ENCODE results near the gene TP53TG5. TPM values are rescaled to one million over a fixed set of nuclear protein-coding genes. Genes with fewer than 3 reads are reported as not detected.
A peak's percentile ranks its signal among the peaks of the same experiment; 100 is the strongest.
"Not testable (repeated sequence)": the region's sequence is repeated elsewhere in the genome, so short reads cannot be mapped to it uniquely, and the experiment has no call there.

TP53TG5 gene
- total RNA-seq, 2 experiments from 2014 or later, result not detected

DNA sequence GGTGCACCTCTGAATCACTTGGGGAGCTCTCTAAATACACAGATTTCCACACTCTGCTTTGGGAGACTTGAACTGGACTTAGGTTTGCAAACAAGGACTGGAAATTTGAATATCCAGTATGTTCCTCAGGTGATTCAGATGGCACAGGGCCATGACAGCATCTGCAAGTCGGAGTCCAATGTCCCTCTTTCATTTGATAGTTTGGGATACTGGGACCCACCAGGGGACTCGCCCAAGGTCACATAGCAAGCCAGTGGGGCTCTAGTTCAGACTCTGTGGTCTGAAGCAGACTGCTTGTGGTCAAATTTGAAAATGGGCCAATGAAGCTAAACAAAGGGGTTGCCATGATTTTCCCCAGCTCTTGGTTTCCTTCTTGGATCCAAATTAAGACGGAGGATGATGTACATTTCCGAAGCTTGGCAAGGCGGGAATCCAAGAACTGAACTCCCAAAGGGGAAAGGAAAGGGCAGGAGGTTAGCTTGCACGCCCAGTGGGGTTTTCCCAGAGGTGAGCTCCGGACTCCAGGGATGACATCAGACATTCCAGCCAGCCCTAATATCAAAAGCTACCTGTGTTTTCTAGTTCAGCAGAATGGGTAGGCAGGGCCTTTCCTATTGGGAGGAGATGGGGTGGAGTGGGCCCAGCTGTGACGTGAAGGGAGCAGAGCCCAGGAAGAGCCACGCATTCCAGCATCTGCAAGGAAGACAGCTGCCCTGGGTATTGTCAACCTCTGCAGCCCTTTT is 18.5 kb downstream of the TP53TG5 start:
- Mint-ChIP-seq H3K36me3 (ENCODE audit: low read depth) (peaks cover 5% of the 10 kb centered on the region), H3K4me3 (no peak overlapping the region), H3K27ac (no peak overlapping the region), H3K9me3 (no peaks in the 10 kb centered on the region), H3K27me3 (no peaks in the 10 kb centered on the region), H3K4me1 (peaks cover 70% of the 10 kb centered on the region)
- CTCF ChIA-PET, result interaction anchor here (0.6 to 8.2 kb wide), 8 partner anchors 14 to 595 kb away, joined by 3 to 156 read pairs (median 5); no protein-coding TSS in a partner anchor
- no peak for DNase-seq
- POLR2A ChIA-PET, result interaction anchor here (0.8 to 7.3 kb wide), 4 partner anchors 11 to 85 kb away, joined by 3 to 63 read pairs (median 4); partner anchors contain the start of gene SDC4

DNA sequence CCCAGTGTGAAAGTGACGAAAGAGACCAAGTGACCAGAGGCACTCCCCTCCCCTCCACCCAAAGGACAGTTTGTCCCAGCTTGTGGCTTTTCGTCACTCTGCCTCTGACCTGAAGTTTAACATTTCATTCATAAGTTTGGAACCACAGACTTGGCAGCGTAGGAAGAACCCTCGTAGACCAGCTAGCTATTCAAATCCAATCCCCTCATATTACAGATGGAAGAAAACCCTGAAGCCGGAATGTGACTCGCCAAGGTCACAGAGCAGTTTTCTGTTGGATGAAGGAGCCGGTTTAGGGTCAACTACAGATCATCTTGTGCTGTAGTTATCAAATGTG is 19.1 kb downstream of the TP53TG5 start:
- H3K27ac Mint-ChIP-seq, result no peak overlapping the region
- ChIA-PET CTCF (interaction anchor here (0.6 to 8.2 kb wide), 7 partner anchors 14 to 595 kb away, joined by 3 to 156 read pairs (median 5); no protein-coding TSS in a partner anchor), POLR2A (interaction anchor here (0.6 to 7.3 kb wide), 5 partner anchors 11 to 86 kb away, joined by 3 to 63 read pairs (median 3); partner anchors contain the start of gene SDC4)
- DNase-seq, result no peak
- no peaks in the 10 kb centered on the region for H3K27me3 Mint-ChIP-seq
- no peak overlapping the region for H3K4me3 Mint-ChIP-seq
- peaks cover 73% of the 10 kb centered on the region for H3K4me1 Mint-ChIP-seq
- peaks cover 4% of the 10 kb centered on the region for H3K36me3 Mint-ChIP-seq (ENCODE audit: low read depth)
- no peaks in the 10 kb centered on the region for H3K9me3 Mint-ChIP-seq

DNA sequence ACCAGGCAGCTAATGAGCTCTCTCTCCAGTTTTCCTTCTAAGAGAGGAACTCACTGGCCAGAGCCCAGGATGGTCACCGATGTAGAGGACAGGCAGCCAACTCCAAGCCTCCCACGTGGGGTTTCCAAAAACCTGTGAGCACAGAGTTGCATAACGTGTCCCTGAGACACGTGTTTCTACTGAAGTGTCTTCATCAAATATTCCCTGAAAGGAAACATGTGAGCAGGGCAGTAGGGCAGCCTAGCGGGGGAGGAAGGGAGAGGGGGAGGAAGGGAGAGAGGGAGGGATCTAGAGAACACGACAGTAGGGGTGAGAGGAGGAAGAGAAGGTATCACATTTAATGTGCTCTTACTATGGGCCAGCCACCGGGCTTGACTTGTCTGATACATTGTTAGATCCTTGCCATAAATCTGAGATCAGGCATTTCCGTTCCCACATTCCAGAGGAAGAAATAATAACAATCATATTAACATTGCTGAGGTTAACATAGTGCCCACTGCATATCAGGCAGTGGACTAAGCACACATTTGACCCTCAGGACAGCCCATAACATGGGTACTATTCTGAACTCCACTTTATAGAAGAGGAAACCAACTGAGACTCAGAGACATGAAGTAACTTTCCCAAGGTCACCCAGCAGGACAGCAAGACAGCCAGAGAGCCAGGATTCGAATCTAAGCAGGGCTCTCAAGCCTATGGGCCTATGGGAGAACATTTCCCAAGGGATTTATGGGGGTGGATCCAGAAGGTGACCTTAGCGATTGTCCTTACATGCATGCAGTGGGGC is 19.6 kb downstream of the TP53TG5 start:
- Mint-ChIP-seq H3K36me3 (ENCODE audit: low read depth) (no peaks in the 10 kb centered on the region), H3K9me3 (no peaks in the 10 kb centered on the region), H3K27ac (no peak overlapping the region), H3K27me3 (no peaks in the 10 kb centered on the region), H3K4me1 (peaks cover 73% of the 10 kb centered on the region), H3K4me3 (no peak overlapping the region)
- POLR2A ChIA-PET, result interaction anchor here (0.6 to 7.3 kb wide), 4 partner anchors 10 to 79 kb away, joined by 3 to 63 read pairs (median 14); partner anchors contain the start of gene SDC4
- no peak for DNase-seq
- CTCF ChIA-PET, result interaction anchor here (1.0 to 8.2 kb wide), 7 partner anchors 15 to 412 kb away, joined by 3 to 156 read pairs (median 7); no protein-coding TSS in a partner anchor

DNA sequence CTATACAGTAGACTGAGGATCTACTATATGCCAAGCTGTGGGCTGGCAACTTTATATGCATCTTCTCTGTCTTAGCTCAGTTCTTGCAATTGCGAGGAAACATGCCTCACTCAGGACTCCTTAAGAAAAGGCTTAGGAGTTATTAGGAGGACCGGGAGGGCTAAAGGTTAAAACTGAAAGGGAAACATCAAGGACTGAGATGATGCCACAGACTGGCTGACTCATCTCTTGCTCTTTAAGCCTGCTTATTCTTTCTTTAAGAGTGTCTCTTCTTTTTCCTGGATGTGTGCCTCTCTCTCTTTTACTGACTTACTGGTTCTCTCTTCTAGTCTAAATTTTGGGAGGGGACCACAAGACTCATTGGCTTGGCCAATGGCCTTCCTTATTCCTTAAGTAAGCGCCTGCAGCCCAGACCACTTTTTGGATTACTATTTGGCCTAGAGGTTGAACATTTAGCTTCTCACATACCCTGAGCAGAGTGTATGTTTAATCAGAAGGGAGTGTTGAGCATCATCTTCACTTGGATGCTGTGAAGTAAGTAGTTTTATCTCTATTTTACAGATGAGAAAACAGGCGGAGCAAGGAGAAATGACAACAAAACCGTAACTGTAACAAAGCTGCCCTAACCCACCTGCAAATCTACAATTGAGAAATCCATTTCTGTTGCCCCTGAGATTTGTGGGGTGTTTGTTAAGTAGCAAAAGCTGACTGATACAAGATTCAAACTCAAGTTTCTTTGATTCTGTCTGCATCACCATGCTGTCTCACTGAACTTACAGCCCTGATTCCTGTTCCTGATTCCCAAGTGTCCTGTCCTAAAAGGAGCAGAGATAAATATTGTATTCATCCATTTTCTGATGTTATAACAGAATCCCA is 22.7 kb downstream of the TP53TG5 start:
- no peaks in the 10 kb centered on the region for H3K9me3 Mint-ChIP-seq
- peak overlapping the region; percentile 38 for H3K4me3 Mint-ChIP-seq
- H3K27me3 Mint-ChIP-seq, result no peaks in the 10 kb centered on the region
- CTCF ChIA-PET, result interaction anchor here (0.8 to 3.7 kb wide), 10 partner anchors 8 to 415 kb away, joined by 3 to 19 read pairs (median 4); partner anchors contain the start of gene SYS1
- no peaks in the 10 kb centered on the region for H3K36me3 Mint-ChIP-seq (ENCODE audit: low read depth)
- H3K27ac Mint-ChIP-seq, result peak overlapping the region; percentile 91
- POLR2A ChIA-PET, result interaction anchor here (0.6 to 1.6 kb wide), 5 partner anchors 9 to 1197 kb away, joined by 3 to 7 read pairs (median 4); no protein-coding TSS in a partner anchor
- DNase-seq, result peak; percentile 35
- H3K4me1 Mint-ChIP-seq, result peaks cover 64% of the 10 kb centered on the region

DNA sequence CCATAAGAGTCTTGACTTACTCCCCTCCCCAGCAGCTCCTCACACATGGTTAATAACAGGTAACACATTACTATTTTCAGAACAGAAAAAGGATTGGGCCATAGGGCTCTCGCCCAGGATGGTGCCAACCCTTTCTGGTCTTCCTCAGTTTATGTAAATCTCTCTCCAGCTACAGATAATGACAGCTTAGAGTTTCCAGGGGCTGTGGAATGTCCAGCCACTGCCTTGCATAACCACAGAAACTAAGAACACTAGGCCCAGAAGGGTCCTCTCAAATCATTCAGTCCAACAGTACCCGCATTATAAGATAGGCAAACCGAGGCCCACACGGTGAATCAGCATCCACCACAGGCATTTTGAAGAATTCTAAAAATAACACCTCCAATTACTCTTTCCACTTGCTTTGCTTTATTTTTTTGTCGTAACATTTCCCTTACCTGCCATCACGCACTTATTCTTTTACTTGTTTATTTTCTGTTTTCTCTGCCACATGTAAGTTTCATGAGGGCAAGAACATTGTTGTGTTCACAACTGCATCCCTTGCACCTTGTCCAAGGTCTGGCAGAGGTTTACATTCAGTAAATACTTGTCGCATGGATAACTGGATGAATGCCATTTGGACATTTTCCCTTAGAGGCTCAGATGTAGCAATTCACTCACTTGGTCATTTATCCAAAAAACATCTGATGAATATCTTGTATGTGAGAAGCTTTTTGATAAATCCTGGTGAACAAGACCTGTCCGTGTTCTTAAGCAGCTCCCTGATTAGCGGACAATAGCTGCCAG is 23.5 kb downstream of the TP53TG5 start:
- POLR2A ChIA-PET, result interaction anchor here (0.6 to 1.6 kb wide), 6 partner anchors 8 to 1197 kb away, joined by 3 to 7 read pairs (median 4); partner anchors contain the start of gene SYS1
- Mint-ChIP-seq H3K36me3 (ENCODE audit: low read depth) (no peaks in the 10 kb centered on the region), H3K9me3 (no peaks in the 10 kb centered on the region), H3K4me3 (peak overlapping the region; percentile 46), H3K27me3 (no peaks in the 10 kb centered on the region), H3K27ac (peak overlapping the region; percentile 91), H3K4me1 (peaks cover 67% of the 10 kb centered on the region)
- no peak for DNase-seq
- CTCF ChIA-PET, result interaction anchor here (0.5 to 3.7 kb wide), 11 partner anchors 7 to 545 kb away, joined by 3 to 19 read pairs (median 4); partner anchors contain the start of gene SYS1

DNA sequence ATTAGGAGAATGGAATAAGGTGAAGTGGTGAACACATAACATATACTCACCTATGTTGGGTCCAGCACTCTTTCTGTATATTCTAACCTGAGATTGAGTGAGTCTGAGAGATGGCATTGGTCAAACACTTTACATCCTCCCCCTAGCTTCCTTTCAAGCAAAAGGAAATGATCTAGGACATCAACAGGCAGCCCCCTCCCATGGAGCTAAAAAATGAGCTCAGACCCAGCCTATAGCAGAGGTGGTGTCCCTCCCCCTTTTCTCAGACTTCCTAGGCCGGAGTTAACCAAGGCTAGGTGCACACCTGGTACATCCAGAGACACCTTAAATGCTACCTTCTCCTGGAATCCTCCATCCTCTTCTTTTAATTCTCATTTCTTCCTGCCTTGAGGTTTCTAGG is 24.4 kb downstream of the TP53TG5 start:
- ChIA-PET CTCF (interaction anchor here (0.9 to 2.8 kb wide), 3 partner anchors 9 to 83 kb away, joined by 3 to 11 read pairs (median 9); partner anchors contain the start of gene SYS1), POLR2A (interaction anchor here (0.7 to 1.2 kb wide), 3 partner anchors 9 to 83 kb away, joined by 3 read pairs; partner anchors contain the start of gene SYS1)
- Mint-ChIP-seq H3K27ac (no peak overlapping the region), H3K4me1 (peaks cover 60% of the 10 kb centered on the region), H3K27me3 (no peaks in the 10 kb centered on the region), H3K9me3 (no peaks in the 10 kb centered on the region), H3K4me3 (no peak overlapping the region), H3K36me3 (ENCODE audit: low read depth) (no peaks in the 10 kb centered on the region)
- no peak for DNase-seq

DNA sequence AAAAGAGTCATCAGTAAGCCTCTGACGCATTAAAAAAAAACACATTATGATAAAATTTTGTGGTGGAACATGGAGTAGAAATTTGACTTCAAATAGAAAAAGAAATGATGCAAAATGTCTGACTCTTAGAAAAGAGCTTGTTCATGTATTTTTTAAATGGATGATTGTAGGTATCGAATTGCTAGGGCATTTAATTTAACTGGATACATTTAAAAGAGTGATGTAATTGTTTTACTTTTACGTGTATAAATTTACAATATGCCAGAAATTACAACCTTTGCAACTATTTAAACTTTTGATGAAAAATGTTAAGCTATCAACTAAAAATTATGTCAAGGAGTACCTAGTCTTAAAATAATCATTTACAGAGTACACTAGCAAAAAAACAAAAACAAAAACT is 25.4 kb downstream of the TP53TG5 start:
- Mint-ChIP-seq H3K27ac (no peak overlapping the region), H3K4me1 (peaks cover 54% of the 10 kb centered on the region), H3K36me3 (ENCODE audit: low read depth) (no peaks in the 10 kb centered on the region), H3K27me3 (no peaks in the 10 kb centered on the region), H3K9me3 (no peaks in the 10 kb centered on the region), H3K4me3 (no peak overlapping the region)
- no peak for DNase-seq
- POLR2A ChIA-PET, result interaction anchor here (0.7 to 1.1 kb wide), 2 partner anchors 17 to 84 kb away, joined by 3 read pairs; no protein-coding TSS in a partner anchor
- CTCF ChIA-PET, result interaction anchor here (1.0 to 2.8 kb wide), 7 partner anchors 8 to 101 kb away, joined by 4 to 11 read pairs (median 6); partner anchors contain the start of gene SYS1

DNA sequence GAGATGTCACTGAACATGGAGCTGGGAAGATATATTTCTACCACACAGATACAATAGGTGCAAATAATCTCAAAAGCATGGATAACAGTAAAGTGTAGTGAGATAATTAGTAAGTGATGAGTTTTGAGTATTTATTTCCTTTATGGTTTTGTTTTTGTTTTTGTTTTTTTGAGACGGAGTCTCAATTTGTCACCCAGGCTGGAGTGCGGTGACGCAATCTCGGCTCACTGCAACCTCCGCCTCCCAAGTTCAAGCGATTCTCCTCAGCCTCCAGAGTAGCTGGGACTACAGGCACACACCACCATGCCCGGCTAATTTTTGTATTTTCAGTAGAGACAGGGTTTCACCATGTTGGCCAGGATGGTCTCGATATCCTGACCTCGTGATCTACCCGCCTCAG is 27.3 kb downstream of the TP53TG5 start:
- CTCF ChIA-PET, result interaction anchor here (1.0 to 1.5 kb wide), 5 partner anchors 10 to 86 kb away, joined by 3 to 11 read pairs (median 4); partner anchors contain the start of gene SYS1

DNA sequence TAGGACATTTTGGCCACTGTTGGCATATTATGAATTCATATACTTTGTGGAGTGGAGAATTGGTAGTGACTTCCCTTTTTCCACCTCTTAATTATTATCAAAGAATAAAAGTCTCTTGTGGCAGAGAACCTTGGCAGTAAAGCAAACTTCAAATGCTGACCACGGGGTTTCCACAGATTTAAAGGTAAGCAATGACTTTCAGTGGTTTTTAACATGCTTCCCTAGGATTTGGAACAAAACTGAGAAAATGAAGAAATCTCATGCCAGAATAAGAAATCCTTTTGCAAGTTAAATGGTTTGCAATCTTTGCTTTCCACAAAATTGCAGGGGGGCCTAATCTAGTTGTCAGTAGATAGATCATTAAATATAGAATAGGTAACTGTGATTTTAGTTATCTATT is 27.9 kb downstream of the TP53TG5 start:
- Mint-ChIP-seq H3K36me3 (ENCODE audit: low read depth) (no peaks in the 10 kb centered on the region), H3K9me3 (no peaks in the 10 kb centered on the region), H3K27ac (no peak overlapping the region), H3K4me3 (no peak overlapping the region), H3K4me1 (peaks cover 54% of the 10 kb centered on the region), H3K27me3 (no peaks in the 10 kb centered on the region)
- ChIA-PET CTCF (interaction anchor here (1.3 to 1.5 kb wide), 2 partner anchors 13 to 87 kb away, joined by 3 to 11 read pairs; partner anchors contain the start of gene SYS1), POLR2A (interaction anchor here (1.3 kb wide), 1 partner anchor 12 kb away, joined by 4 read pairs; the partner anchor contains the start of gene SYS1)
- no peak for DNase-seq

More for the DNA sequence above, 27.3 kb downstream of the TP53TG5 start:
- H3K36me3 Mint-ChIP-seq (ENCODE audit: low read depth); DNase-seq; H3K27me3 Mint-ChIP-seq; H3K27ac Mint-ChIP-seq; H3K4me3 Mint-ChIP-seq; H3K9me3 Mint-ChIP-seq: not testable (repeated sequence)
- H3K4me1 Mint-ChIP-seq, result peaks cover 54% of the 10 kb centered on the region
- POLR2A ChIA-PET, result interaction anchor here (0.6 to 1.3 kb wide), 2 partner anchors 12 to 31 kb away, joined by 3 to 4 read pairs; partner anchors contain the start of gene SYS1

DNA sequence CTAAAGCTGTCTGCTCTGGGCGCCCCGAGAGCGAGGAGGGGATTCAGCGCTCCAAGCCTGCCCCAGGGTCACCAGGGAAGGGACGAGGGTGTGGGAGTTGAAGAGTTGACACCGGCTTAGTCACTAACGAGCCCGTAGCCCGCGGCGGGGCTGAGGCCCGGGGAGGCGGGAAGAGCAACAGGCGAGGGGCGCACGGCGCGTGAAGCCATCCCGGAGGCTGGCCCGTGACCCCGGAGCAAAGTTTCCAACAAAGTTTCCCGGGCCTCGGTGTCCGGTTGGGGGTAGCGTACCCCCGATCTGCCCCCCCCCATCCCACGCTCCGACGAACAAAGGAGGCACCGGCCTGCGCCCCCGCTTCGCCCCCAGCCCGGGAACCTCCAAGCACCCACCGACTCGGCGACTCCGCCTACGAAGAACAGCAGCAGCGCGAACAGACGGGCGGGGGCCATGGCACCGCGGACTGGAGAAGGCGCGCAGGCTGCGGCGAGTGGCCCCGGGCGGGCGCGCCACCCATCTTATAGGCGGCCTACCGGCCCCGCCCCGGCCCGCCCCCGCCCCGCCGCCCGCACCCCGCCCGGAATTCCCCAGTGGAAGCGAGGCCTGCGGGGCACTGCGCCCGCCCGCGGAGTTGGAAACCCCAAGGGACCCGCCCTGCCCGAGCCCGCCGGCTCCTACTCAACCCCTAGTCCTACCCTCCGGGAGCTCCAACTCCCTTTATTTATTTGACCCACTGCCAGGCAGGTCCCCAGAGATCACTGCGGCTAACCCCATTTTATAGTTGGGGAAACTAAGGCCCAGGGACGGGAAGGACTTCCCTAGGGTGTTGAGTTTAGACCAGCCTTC is 30.0 kb downstream of the TP53TG5 start, which contains the start of gene SDC4:
SDC4 (minus strand) TSS at position 489 of the 843 bp plus-strand sequence; CDS start at position 449, 40 bp downstream.
- ChIA-PET CTCF (interaction anchor here (0.7 to 4.0 kb wide), 8 partner anchors 13 to 97 kb away, joined by 3 to 19 read pairs (median 4); partner anchors contain the start of gene SYS1), POLR2A (interaction anchor here (1.0 to 4.6 kb wide), 15 partner anchors 9 to 443 kb away, joined by 3 to 25 read pairs (median 5); partner anchors contain the start of genes DNTTIP1, PIGT, SYS1 and WFDC3)
- Mint-ChIP-seq H3K4me1 (peaks cover 48% of the 10 kb centered on the region), H3K9me3 (no peaks in the 10 kb centered on the region), H3K27me3 (no peaks in the 10 kb centered on the region), H3K36me3 (ENCODE audit: low read depth) (peaks cover 4% of the 10 kb centered on the region), H3K27ac (peak within 1 kb of the TSS; percentile 67), H3K4me3 (peak within 1 kb of the TSS; percentile 86)
- peak; percentile 70 for DNase-seq
